ENCODE results near the gene APOO.
A peak's percentile ranks its signal among the peaks of the same experiment; 100 is the strongest.
"Not testable (repeated sequence)": the region's sequence is repeated elsewhere in the genome, so short reads cannot be mapped to it uniquely, and the experiment has no call there.

The APOO gene

DNA sequence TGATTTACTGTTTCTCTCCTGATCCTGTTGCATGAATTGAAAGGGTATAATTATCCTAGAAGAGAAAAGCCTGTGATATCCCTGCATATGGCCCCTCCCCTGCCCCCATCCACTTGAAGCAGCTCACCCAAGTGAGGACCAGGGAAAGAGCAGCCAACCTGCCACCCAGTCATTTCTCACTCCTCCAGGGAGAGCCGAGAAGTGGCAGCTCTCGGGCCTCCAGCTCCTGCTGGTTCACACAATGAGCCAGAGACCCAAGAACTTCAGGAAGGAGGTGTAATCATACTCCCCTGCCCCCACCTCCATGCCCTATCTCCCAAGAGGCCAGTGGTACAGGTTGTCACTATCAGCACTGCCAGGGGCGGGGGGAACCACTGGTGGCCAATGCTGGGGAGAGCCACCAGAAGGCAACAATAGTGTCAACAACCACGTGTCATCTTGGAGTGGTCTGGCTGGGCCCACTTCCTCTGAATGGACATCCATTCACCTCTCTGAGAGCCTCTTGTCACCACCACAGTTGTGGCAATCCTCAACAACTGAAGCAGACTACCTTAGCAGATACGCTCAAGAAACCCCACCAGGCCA lies 42.9 kb downstream of the APOO start:
- in situ Hi-C loops (cut with MboI; ENCODE audit: low pct_unique_long_range_greater_than_20kb, low sequenced_read_pairs, unreplicated experiment) = no loop called here
- DNase-seq (ENCODE audit: low spot score) = no peak
- TF ChIP-seq, protein P1, sequence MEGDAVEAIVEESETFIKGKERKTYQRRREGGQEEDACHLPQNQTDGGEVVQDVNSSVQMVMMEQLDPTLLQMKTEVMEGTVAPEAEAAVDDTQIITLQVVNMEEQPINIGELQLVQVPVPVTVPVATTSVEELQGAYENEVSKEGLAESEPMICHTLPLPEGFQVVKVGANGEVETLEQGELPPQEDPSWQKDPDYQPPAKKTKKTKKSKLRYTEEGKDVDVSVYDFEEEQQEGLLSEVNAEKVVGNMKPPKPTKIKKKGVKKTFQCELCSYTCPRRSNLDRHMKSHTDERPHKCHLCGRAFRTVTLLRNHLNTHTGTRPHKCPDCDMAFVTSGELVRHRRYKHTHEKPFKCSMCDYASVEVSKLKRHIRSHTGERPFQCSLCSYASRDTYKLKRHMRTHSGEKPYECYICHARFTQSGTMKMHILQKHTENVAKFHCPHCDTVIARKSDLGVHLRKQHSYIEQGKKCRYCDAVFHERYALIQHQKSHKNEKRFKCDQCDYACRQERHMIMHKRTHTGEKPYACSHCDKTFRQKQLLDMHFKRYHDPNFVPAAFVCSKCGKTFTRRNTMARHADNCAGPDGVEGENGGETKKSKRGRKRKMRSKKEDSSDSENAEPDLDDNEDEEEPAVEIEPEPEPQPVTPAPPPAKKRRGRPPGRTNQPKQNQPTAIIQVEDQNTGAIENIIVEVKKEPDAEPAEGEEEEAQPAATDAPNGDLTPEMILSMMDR (IDR thresholded peaks at IDR 0.05; ENCODE audit: extremely low read depth, insufficient read depth, missing control alignments) = no peak

DNA sequence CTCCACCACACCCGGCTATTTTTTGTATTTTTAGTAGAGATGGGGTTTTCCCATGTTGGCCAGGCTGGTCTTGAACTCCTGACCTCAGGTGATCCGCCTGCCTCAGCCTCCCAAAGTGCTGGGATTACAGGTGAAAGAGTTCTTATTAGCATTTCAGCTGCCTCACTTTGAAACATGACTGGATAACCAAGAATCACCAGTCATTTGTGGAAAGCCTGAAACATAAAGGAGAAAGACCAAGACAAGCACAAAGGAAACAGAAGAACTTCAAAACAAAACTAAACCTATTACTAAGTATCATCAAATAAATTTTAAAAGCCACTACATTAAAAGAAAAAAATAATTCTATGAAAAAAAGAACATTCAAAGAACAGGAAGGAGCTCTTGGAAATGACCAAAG lies 45.8 kb downstream of the APOO start:
- DNase-seq (ENCODE audit: low spot score); in situ Hi-C loops (cut with MboI; ENCODE audit: low pct_unique_long_range_greater_than_20kb, low sequenced_read_pairs, unreplicated experiment): not testable (repeated sequence)

DNA sequence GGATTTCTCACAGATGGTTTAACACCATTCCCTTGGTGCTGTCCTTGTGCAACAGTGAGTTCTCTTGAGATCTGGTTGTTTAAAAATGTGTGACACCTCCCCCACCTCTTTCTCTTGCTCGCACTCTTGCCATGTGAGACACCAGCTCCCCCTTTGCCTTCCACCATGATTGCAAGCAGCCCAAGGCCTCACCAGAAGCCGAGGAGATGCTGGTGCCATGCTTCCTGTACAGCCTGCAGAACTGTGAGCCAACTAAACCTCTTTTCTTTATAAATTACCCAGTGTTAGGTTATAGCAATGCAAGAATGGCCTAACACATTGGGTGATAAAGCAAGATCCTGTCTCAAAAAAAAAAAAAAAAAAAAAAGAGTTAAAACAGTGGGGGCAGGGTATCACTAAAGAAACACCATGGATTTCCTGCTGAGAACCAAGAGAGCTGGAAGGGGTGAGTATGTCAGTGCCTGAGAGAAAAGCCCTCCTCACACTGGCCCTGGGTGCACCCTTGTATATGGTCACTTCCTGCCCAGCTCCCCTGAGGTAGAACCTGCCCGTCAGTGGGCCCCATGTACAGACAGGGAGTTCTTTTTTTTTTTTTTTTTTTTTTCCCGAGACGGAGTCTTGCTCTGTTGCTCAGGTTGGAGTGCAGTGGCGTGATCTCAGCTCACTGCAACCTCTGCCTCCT lies 46.4 kb downstream of the APOO start:
- TF ChIP-seq, protein P1 (IDR thresholded peaks at IDR 0.05; ENCODE audit: extremely low read depth, insufficient read depth, missing control alignments) = no peak
- peak; percentile 34 for DNase-seq (ENCODE audit: low spot score)
- in situ Hi-C loops (cut with MboI; ENCODE audit: low pct_unique_long_range_greater_than_20kb, low sequenced_read_pairs, unreplicated experiment) = no loop called here

- DNase-seq (ENCODE audit: low spot score); in situ Hi-C loops (cut with MboI; ENCODE audit: low pct_unique_long_range_greater_than_20kb, low sequenced_read_pairs, unreplicated experiment): not testable (repeated sequence)
These were observed 48.5 kb downstream of the APOO start for GRCh38 chrX:23859238-23859637.

DNA sequence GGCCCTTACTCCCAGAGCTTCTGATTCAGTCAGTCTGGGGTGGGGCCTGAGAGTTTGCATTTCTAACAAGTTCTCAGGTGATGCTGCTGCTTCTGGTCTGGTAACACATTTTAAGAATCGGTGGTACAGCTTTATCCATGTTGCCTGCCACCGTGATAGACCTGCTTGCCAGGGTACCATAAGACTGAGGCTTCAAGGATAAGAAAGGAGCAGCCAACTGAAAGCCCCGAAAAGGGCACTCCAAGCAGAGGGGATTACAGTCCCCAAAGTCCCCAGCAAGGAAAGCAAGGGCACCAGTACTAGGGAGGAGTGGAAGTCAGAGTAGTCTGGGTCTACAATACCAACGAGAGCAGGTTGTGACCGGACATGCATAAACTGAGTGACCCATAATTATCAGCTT lies 49.8 kb downstream of the APOO start:
- in situ Hi-C loops (cut with MboI; ENCODE audit: low pct_unique_long_range_greater_than_20kb, low sequenced_read_pairs, unreplicated experiment) = no loop called here

DNA sequence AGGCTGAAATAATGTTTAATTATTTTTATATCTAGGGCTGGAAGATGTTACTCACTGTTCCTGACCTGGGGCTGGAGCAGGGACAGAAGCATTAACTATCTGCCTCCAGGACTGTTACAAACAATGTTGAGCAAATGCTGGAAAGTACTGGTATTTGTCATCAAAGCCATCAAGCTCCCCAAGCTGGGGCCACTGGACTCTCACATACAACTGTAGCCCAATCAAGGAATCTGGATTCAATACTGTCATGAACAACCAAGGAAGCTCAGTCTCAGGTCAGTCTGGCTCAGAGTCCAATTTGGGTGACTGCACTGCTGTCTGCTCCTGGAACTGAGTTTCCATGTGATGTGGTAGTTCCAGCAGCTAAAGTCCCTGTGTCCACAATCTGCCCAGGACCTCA lies 50.4 kb downstream of the APOO start:
- TF ChIP-seq, protein P1 (IDR thresholded peaks at IDR 0.05; ENCODE audit: extremely low read depth, insufficient read depth, missing control alignments) = no peak
- in situ Hi-C loops (cut with MboI; ENCODE audit: low pct_unique_long_range_greater_than_20kb, low sequenced_read_pairs, unreplicated experiment) = no loop called here
- no peak for DNase-seq (ENCODE audit: low spot score)

More for the DNA sequence above, 49.8 kb downstream of the APOO start:
- TF ChIP-seq, protein P1 (IDR thresholded peaks at IDR 0.05; ENCODE audit: extremely low read depth, insufficient read depth, missing control alignments) = no peak
- DNase-seq (ENCODE audit: low spot score) = no peak

DNA sequence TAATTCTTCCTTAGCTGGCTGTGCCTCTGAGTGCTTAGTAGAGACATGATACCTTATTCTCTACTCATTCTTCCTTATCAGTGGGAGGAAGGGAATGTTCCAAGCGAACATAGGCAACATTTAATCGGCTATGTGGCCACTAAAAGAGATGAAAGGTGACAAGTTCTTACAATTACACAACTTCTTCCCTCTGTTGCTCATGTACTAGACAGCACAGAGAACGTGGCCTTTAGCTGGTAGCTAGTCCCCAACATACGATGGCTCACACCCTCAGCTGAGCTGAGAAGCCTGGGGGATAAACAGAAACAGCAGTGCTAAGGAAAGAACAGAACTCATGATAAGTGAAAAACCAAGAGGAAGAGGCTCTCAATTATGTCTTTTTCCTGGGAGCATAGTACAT lies 52.2 kb downstream of the APOO start:
- TF ChIP-seq, protein P1 (IDR thresholded peaks at IDR 0.05; ENCODE audit: extremely low read depth, insufficient read depth, missing control alignments) = no peak
- no peak for DNase-seq (ENCODE audit: low spot score)
- in situ Hi-C loops (cut with MboI; ENCODE audit: low pct_unique_long_range_greater_than_20kb, low sequenced_read_pairs, unreplicated experiment) = no loop called here

Measured in GM13977 (cell line).